GM23338 (cell line): Measurements from ENCODE around the gene CTNNA2.

Experiments used
- CREB1 ChIP-seq: fragments of 250-450 bp; sonication (Bioruptor Pico); IDR thresholded peaks from 2 replicates; pipeline ENCODE4 v1.5.0; 2020; ENCODE audit warnings: low read depth, mild to moderate bottlenecking, moderate library complexity
- CTCF ChIP-seq, 2 experiments: fragments of 200-600 bp in 1 of 2; sonication (generic) in 1 of 2; conservative IDR thresholded peaks; 2 replicates each; pipeline versions ENCODE4 v1.5.1 to v1.6.1; 2016 to 2017; ENCODE audit warnings: antibody characterized with exemption in 2 of 2, low read depth in 2 of 2, mild to moderate bottlenecking in 2 of 2, moderate library complexity in 1 of 2
- EZH2 ChIP-seq: fragments of 200-600 bp; sonication (generic); IDR thresholded peaks from one replicate; pipeline ENCODE4 v1.8.0; 2017; ENCODE audit warnings: antibody characterized with exemption, mild to moderate bottlenecking, low read depth; ENCODE audit not compliant: unreplicated experiment
- EZH2phosphoT487 ChIP-seq: fragments of 200-600 bp; sonication (generic); IDR thresholded peaks from one replicate; pipeline ENCODE4 v1.8.1; 2018; ENCODE audit warnings: antibody characterized with exemption; ENCODE audit not compliant: unreplicated experiment
- JUNB ChIP-seq: IDR thresholded peaks from one replicate; pipeline ENCODE4 v1.6.1; 2016; ENCODE audit warnings: antibody characterized with exemption; ENCODE audit not compliant: unreplicated experiment
- POLR2AphosphoS5 ChIP-seq: IDR thresholded peaks from 2 replicates; pipeline ENCODE4 v1.6.1; 2016; ENCODE audit warnings: antibody characterized with exemption, low read depth
- REST ChIP-seq: IDR thresholded peaks from one replicate; pipeline ENCODE4 v1.6.1; 2018; ENCODE audit warnings: antibody characterized with exemption; ENCODE audit not compliant: unreplicated experiment
- STAT1 ChIP-seq: IDR thresholded peaks from one replicate; pipeline ENCODE4 v1.6.1; 2016; ENCODE audit warnings: antibody characterized with exemption; ENCODE audit not compliant: unreplicated experiment
- ZNF114 ChIP-seq: fragments of 250-450 bp; sonication (Bioruptor Pico); IDR thresholded peaks from 2 replicates; pipeline ENCODE4 v1.5.0; 2020; ENCODE audit warnings: mild to moderate bottlenecking, moderate library complexity
- ZNF462 ChIP-seq: fragments of 250-450 bp; sonication (Bioruptor Pico); IDR thresholded peaks from 2 replicates; pipeline ENCODE4 v1.5.0; 2020; ENCODE audit warnings: mild to moderate bottlenecking, moderate library complexity

DNA sequence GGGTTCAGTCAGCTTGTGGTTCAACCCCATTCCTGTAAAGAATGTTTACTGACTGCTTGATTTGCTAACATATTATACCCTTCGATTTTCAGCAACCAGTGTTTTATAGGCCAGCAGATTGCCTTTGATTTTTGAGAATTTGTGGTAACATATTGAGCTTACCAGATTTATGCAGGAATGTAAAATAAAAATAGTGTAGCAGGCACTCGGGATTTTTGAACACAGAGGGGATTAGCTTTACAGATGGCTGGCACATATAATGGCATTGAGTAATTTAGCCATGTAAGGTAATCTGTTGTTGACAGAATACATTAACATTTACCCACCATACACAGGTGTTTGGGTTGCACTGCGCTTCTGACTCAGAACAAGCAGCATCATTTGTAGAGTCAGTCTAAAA, 437.7 kb downstream of the CTNNA2 start:
- TF ChIP-seq EZH2phosphoT487 (no peak), CTCF (conservative IDR thresholded peaks at IDR 0.05; ENCODE audit: low read depth in 2 of 2) (no peak), EZH2 (no peak), ZNF462 (CRISPR knock-in tag) (no peak), REST (no peak), POLR2AphosphoS5 (no peak), STAT1 (no peak), JUNB (no peak), ZNF114 (CRISPR knock-in tag) (no peak), CREB1 (no peak)
